Measurements from ENCODE around the gene TSPAN16. TPM values are rescaled to one million over a fixed set of nuclear protein-coding genes. Genes with fewer than 3 reads are reported as not detected.

TSPAN16 gene
- total and polyA plus RNA-seq, 2 of the 13 experiments (the other 11 are each of a cell fraction or from before 2014, with no cell fraction given): not detected

- FAIRE-seq (no peak), ATAC-seq (no peak), DNase-seq (ENCODE audit: low spot score) (no peak)
- Histone ChIP-seq H4K20me1 (ENCODE audit: insufficient read depth, low read length) (no peaks in the 10 kb centered on the region), H3K4me1 (ENCODE audit: insufficient read depth, low read length) (peaks cover 12% of the 10 kb centered on the region), H3K36me3 (replicated peaks in 1 of 2; ENCODE audit: control insufficient read depth in 1 of 2, insufficient read depth in 2 of 2, low read length in 2 of 2) (no peaks in the 10 kb centered on the region), H3K4me3 (replicated peaks in 1 of 3; ENCODE audit: insufficient read depth in 1 of 3, low read depth in 2 of 3, low read length in 3 of 3) (no peak overlapping the region), H3K9ac (ENCODE audit: insufficient read depth, low read depth, low read length) (no peak overlapping the region), H3K27me3 (ENCODE audit: control insufficient read depth in 1 of 2, insufficient read depth in 2 of 2, low read length in 2 of 2) (no peaks in the 10 kb centered on the region; a peak in 2 of 5 replicates), H3K79me2 (ENCODE audit: insufficient read depth, low read length) (no peaks in the 10 kb centered on the region), H3K4me2 (ENCODE audit: low read depth, low read length) (no peak overlapping the region), H3K9me3 (ENCODE audit: low read length) (no peaks in the 10 kb centered on the region), H3K27ac (ENCODE audit: extremely low read length, insufficient read depth, low read length) (no peak overlapping the region), H2AFZ (ENCODE audit: low read length) (no peak overlapping the region)
- TF ChIP-seq, protein P1, sequence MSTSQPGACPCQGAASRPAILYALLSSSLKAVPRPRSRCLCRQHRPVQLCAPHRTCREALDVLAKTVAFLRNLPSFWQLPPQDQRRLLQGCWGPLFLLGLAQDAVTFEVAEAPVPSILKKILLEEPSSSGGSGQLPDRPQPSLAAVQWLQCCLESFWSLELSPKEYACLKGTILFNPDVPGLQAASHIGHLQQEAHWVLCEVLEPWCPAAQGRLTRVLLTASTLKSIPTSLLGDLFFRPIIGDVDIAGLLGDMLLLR (CRISPR knock-in tag; IDR thresholded peaks at IDR 0.05): no peak
- no peak for TF ChIP-seq ZNF616 (CRISPR knock-in tag; IDR thresholded peaks at IDR 0.05; ENCODE audit: low read depth)
- TF ChIP-seq, protein P2, sequence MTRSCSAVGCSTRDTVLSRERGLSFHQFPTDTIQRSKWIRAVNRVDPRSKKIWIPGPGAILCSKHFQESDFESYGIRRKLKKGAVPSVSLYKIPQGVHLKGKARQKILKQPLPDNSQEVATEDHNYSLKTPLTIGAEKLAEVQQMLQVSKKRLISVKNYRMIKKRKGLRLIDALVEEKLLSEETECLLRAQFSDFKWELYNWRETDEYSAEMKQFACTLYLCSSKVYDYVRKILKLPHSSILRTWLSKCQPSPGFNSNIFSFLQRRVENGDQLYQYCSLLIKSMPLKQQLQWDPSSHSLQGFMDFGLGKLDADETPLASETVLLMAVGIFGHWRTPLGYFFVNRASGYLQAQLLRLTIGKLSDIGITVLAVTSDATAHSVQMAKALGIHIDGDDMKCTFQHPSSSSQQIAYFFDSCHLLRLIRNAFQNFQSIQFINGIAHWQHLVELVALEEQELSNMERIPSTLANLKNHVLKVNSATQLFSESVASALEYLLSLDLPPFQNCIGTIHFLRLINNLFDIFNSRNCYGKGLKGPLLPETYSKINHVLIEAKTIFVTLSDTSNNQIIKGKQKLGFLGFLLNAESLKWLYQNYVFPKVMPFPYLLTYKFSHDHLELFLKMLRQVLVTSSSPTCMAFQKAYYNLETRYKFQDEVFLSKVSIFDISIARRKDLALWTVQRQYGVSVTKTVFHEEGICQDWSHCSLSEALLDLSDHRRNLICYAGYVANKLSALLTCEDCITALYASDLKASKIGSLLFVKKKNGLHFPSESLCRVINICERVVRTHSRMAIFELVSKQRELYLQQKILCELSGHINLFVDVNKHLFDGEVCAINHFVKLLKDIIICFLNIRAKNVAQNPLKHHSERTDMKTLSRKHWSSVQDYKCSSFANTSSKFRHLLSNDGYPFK (CRISPR knock-in tag; IDR thresholded peaks at IDR 0.05; ENCODE audit: borderline replicate concordance): no peak
- TF ChIP-seq ZNF737 (CRISPR knock-in tag; IDR thresholded peaks at IDR 0.05; ENCODE audit: borderline replicate concordance): no peak
- no peak for TF ChIP-seq MAFG (CRISPR knock-in tag; IDR thresholded peaks at IDR 0.05)
- TF ChIP-seq ARHGAP35 (CRISPR knock-in tag; IDR thresholded peaks at IDR 0.05; ENCODE audit: borderline replicate concordance): no peak
- TF ChIP-seq HDAC6 (IDR thresholded peaks at IDR 0.05; ENCODE audit: low read depth, low read length): no peak
- TF ChIP-seq ZNF605 (CRISPR knock-in tag; IDR thresholded peaks at IDR 0.05): no peak
- TF ChIP-seq ZNF615 (CRISPR knock-in tag; IDR thresholded peaks at IDR 0.05; ENCODE audit: borderline replicate concordance): no peak
- no peak for TF ChIP-seq ZBTB3 (CRISPR knock-in tag; IDR thresholded peaks at IDR 0.05; ENCODE audit: borderline replicate concordance, low read depth)
- ChIA-PET POLR2A (no interaction called here), CTCF (ENCODE audit: low intra/inter-chr PET ratio, low total read pairs) (no interaction called here)
- WGBS (ENCODE audit: low lambda C conversion rate): 40% methylated on average over 5 of the region's 5 CpGs
- in situ Hi-C loops (cut with HindIII; ENCODE audit: extremely low pct_ligation_motif_present, low pct_unique_long_range_greater_than_20kb) (loop anchor here (10.0 kb wide), 1 partner anchor 175 kb away; no protein-coding TSS in a partner anchor), intact Hi-C loops (cut with micrococcal nuclease; ENCODE audit: unreplicated experiment) (no loop called here)
- no TSS peak for BruUV-seq (replicated peaks)
Measured at GRCh38 chr19:11279505-11280236, 16.3 kb upstream of the TSPAN16 start.
